Progenitor cell of endocrine pancreas (in vitro differentiated cells): ENCODE results near the gene HSPA4L. TPM values are rescaled to one million over a fixed set of nuclear protein-coding genes. Genes with fewer than 3 reads are reported as not detected.

Experiments used
- DNase-seq: peaks from one replicate; pipeline ENCODE4 v3.0.0; 2021; ENCODE audit warnings: low spot score; ENCODE audit not compliant: unreplicated experiment
- H3K27ac Mint-ChIP-seq: 2 replicates; pipeline ENCODE4 v1.8.0; 2021; ENCODE audit warnings: mild to moderate bottlenecking, moderate library complexity, mixed read lengths
- H3K27me3 Mint-ChIP-seq: 2 replicates; pipeline ENCODE4 v1.8.0; 2021; ENCODE audit warnings: mixed read lengths
- H3K36me3 Mint-ChIP-seq: 2 replicates; pipeline ENCODE4 v1.8.0; 2022; ENCODE audit warnings: mixed read lengths; ENCODE audit not compliant: insufficient read depth
- H3K4me1 Mint-ChIP-seq: 2 replicates; pipeline ENCODE4 v1.8.0; 2021; ENCODE audit warnings: low read depth, mixed read lengths
- H3K4me3 Mint-ChIP-seq: 2 replicates; pipeline ENCODE4 v1.8.0; 2021; ENCODE audit warnings: low read depth, mild to moderate bottlenecking, moderate library complexity, mixed read lengths
- H3K9me3 Mint-ChIP-seq: 2 replicates; pipeline ENCODE4 v1.8.0; 2021; ENCODE audit warnings: low read depth, mixed read lengths
- CTCF ChIP-seq: fragments of 200-600 bp; sonication (generic); IDR thresholded peaks from one replicate; pipeline ENCODE4 v1.5.0; 2021; ENCODE audit warnings: antibody characterized with exemption, mild to moderate bottlenecking; ENCODE audit not compliant: unreplicated experiment
- total RNA-seq: library from RNA; stranded (reverse); gene quantifications from 2 replicates; pipeline ENCODE4 v1.2.1, GENCODE V29; 2021

Gene HSPA4L
- total RNA-seq, 1 donor from 2014 or later: 3.5 TPM

- Mint-ChIP-seq H3K27me3 (no peaks in the 10 kb centered on the region), H3K4me1 (no peaks in the 10 kb centered on the region), H3K4me3 (no peak overlapping the region), H3K27ac (no peak overlapping the region), H3K36me3 (peaks cover 2% of the 10 kb centered on the region), H3K9me3 (no peaks in the 10 kb centered on the region)
- no peak for DNase-seq
- no peak for TF ChIP-seq CTCF
Observed at GRCh38 chr4:127868196-127868595, 86.1 kb downstream of the HSPA4L start.

GRCh38 chr4:127870281-127870680, 88.2 kb downstream of the HSPA4L start:
- H3K27ac Mint-ChIP-seq: no peak overlapping the region
- H3K9me3 Mint-ChIP-seq: peaks cover 3% of the 10 kb centered on the region
- no peak for TF ChIP-seq CTCF
- H3K4me1 Mint-ChIP-seq: no peaks in the 10 kb centered on the region
- peaks cover 6% of the 10 kb centered on the region for H3K36me3 Mint-ChIP-seq
- no peak for DNase-seq
- no peaks in the 10 kb centered on the region for H3K27me3 Mint-ChIP-seq
- H3K4me3 Mint-ChIP-seq: no peak overlapping the region

GRCh38 chr4:127870688-127871087, 88.6 kb downstream of the HSPA4L start:
- TF ChIP-seq CTCF: no peak
- Mint-ChIP-seq H3K4me3 (no peak overlapping the region), H3K27ac (no peak overlapping the region), H3K4me1 (no peaks in the 10 kb centered on the region), H3K27me3 (no peaks in the 10 kb centered on the region), H3K36me3 (peaks cover 6% of the 10 kb centered on the region), H3K9me3 (peaks cover 3% of the 10 kb centered on the region)
- no peak for DNase-seq

GRCh38 chr4:127875791-127876190, 93.7 kb downstream of the HSPA4L start:
- TF ChIP-seq CTCF: no peak
- Mint-ChIP-seq H3K4me1 (peaks cover 3% of the 10 kb centered on the region), H3K36me3 (peaks cover 6% of the 10 kb centered on the region), H3K4me3 (no peak overlapping the region), H3K9me3 (peaks cover 3% of the 10 kb centered on the region), H3K27me3 (no peaks in the 10 kb centered on the region), H3K27ac (no peak overlapping the region)
- no peak for DNase-seq

GRCh38 chr4:127880763-127881562, 98.8 kb downstream of the HSPA4L start, which contains the start of gene PLK4:
TSS of gene PLK4 (plus strand) at chr4:127880893. CDS start at chr4:127881135, 242 bp downstream.
- Mint-ChIP-seq H3K4me3 (peak within 1 kb of the TSS; percentile 99), H3K27me3 (no peaks in the 10 kb centered on the region), H3K4me1 (peaks cover 10% of the 10 kb centered on the region), H3K27ac (peak within 1 kb of the TSS; percentile 99), H3K9me3 (no peaks in the 10 kb centered on the region), H3K36me3 (peaks cover 5% of the 10 kb centered on the region)
- TF ChIP-seq CTCF: no peak
- DNase-seq: peak; percentile 94
